HCT116 (cell line): ENCODE measurements around the gene ZNF862. TPM values are rescaled to one million over a fixed set of nuclear protein-coding genes. Genes with fewer than 3 reads are reported as not detected.

ENCODE experiments used
- ATAC-seq: fragments of 200-7000 bp; cut with Tn5 transposase; 2 replicates; pipeline ENCODE4 v1.9.1; 2020; ENCODE audit warnings: mild to moderate bottlenecking, moderate library complexity
- BruUV-seq: library from RNA; stranded (reverse); fragments of 400-500 nt; replicated peaks from 2 replicates; lab custom pipeline; 2021; lab: Mats Ljungman, UMichigan
- CTCF ChIA-PET: fragments of 300-600 bp; sonication (Branson Sonifier 250); formaldehyde crosslinking; loops from one replicate; lab custom pipeline; 2021; ENCODE audit warnings: antibody characterized with exemption; lab: Charles Lee
- POLR2A ChIA-PET: fragments of 300-600, 350-600 bp; sonication (Branson Sonifier 250); formaldehyde crosslinking; loops from one replicate; lab custom pipeline; 2021; ENCODE audit warnings: antibody characterized with exemption; lab: Charles Lee
- RAD21 ChIA-PET, 2 experiments: fragments of 300-600 bp; sonication (Branson Sonifier 250); formaldehyde crosslinking; loops; one replicate each; lab custom pipeline; 2023; ENCODE audit warnings: low total read pairs in 2 of 2; ENCODE audit not compliant: uncharacterized antibody in 2 of 2, unreplicated experiment in 2 of 2, low non-redundant PET in 1 of 2; lab: Charles Lee
- DNase-seq: peaks from one replicate; pipeline ENCODE4 v3.0.0-alpha.2; 2010; ENCODE audit warnings: low read depth, low spot score
- H2AFZ ChIP-seq: fragments of 200-600 bp; shearing (Covaris generic), sonication (generic); 2 replicates; pipeline ENCODE4 v1.6.1; 2017; ENCODE audit warnings: low read depth, mixed run types, mixed read lengths, antibody characterized with exemption, low read length; ENCODE audit not compliant: poor library complexity, severe bottlenecking
- H3K27ac ChIP-seq: 2 replicates; pipeline ENCODE4 v1.5.1; 2012; ENCODE audit warnings: low read depth, low read length
- H3K27me3 ChIP-seq: fragments of 200-600 bp; sonication (generic); 2 replicates; pipeline ENCODE4 v1.6.1; 2016; ENCODE audit warnings: mixed run types, low read length, mixed read lengths; ENCODE audit not compliant: insufficient read depth
- H3K36me3 ChIP-seq, 2 experiments: fragments of 200-500 bp in 1 of 2; fragments of 200-600 bp in 1 of 2; sonication (Bioruptor generic) in 1 of 2; sonication (generic) in 1 of 2; 2 replicates each; pipeline versions ENCODE4 v1.5.1 to v1.6.1; 2014 to 2016; ENCODE audit warnings: low read length in 2 of 2, inconsistent platforms in 1 of 2, mixed read lengths in 1 of 2, mixed run types in 1 of 2; ENCODE audit not compliant: insufficient read depth in 2 of 2, control insufficient read depth in 1 of 2
- H3K4me1 ChIP-seq, 2 experiments: fragments of 200-600 bp in 1 of 2; sonication (generic) in 1 of 2; 2 replicates each; pipeline versions ENCODE4 v1.5.1 to v1.6.1; 2012 to 2017; ENCODE audit warnings: low read length in 2 of 2, inconsistent platforms in 1 of 2, mild to moderate bottlenecking in 1 of 2, mixed read lengths in 1 of 2, mixed run types in 1 of 2, moderate library complexity in 1 of 2; ENCODE audit not compliant: insufficient read depth in 2 of 2, control insufficient read depth in 1 of 2
- H3K4me2 ChIP-seq: fragments of 200-600 bp; sonication (generic); 2 replicates; pipeline ENCODE4 v1.6.1; 2017; ENCODE audit warnings: mixed run types, low read length, mixed read lengths
- H3K4me3 ChIP-seq, 2 experiments: fragments of 200-600 bp in 1 of 2; sonication (generic) in 1 of 2; replicated peaks in 1 of 2; 2 replicates each; pipeline ENCODE4 v1.5.1; 2011 to 2016; ENCODE audit warnings: low read length in 2 of 2, control low read depth in 1 of 2, low read depth in 1 of 2, mild to moderate bottlenecking in 1 of 2, mixed read lengths in 1 of 2, mixed run types in 1 of 2
- H3K79me2 ChIP-seq: fragments of 200-600 bp; sonication (generic); 2 replicates; pipeline ENCODE4 v1.6.1; 2017; ENCODE audit warnings: mild to moderate bottlenecking, mixed run types, low read length, moderate library complexity, mixed read lengths; ENCODE audit not compliant: insufficient read depth
- H3K9ac ChIP-seq: fragments of 200-600 bp; sonication (generic); 2 replicates; pipeline ENCODE4 v1.6.1; 2016; ENCODE audit warnings: low read length, mixed read lengths
- H3K9me2 ChIP-seq: fragments of 200-600 bp; sonication (generic), shearing (Covaris generic); 2 replicates; pipeline ENCODE4 v1.6.1; 2017; ENCODE audit warnings: mixed run types, mild to moderate bottlenecking, moderate library complexity; ENCODE audit not compliant: insufficient read depth
- H3K9me3 ChIP-seq, 2 experiments: fragments of 200-500 bp in 1 of 2; fragments of 200-600 bp in 1 of 2; sonication (Bioruptor generic) in 1 of 2; sonication (generic) in 1 of 2; 2 replicates each; pipeline ENCODE4 v1.6.1; 2014 to 2017; ENCODE audit warnings: low read length in 2 of 2, mixed read lengths in 2 of 2, inconsistent platforms in 1 of 2, low read depth in 1 of 2, mild to moderate bottlenecking in 1 of 2, mixed run types in 1 of 2, moderate library complexity in 1 of 2; ENCODE audit not compliant: control insufficient read depth in 1 of 2, insufficient read depth in 1 of 2
- H4K20me1 ChIP-seq: fragments of 200-600 bp; sonication (generic), shearing (Covaris generic); 2 replicates; pipeline ENCODE4 v1.6.1; 2017; ENCODE audit warnings: mixed run types, mild to moderate bottlenecking, moderate library complexity; ENCODE audit not compliant: insufficient read depth
- ELF1 ChIP-seq: IDR thresholded peaks from 2 replicates; pipeline ENCODE4 v1.6.1; 2012; ENCODE audit warnings: low read depth, borderline replicate concordance
- EZH2phosphoT487 ChIP-seq: fragments of 200-600 bp; IDR thresholded peaks from 2 replicates; pipeline ENCODE4 v1.6.1; 2018; ENCODE audit warnings: antibody characterized with exemption, borderline replicate concordance
- POLR2A ChIP-seq: IDR thresholded peaks from 2 replicates; pipeline ENCODE4 v1.7.0; 2011; ENCODE audit warnings: borderline replicate concordance; ENCODE audit not compliant: insufficient read depth, insufficient read length; ENCODE audit errors: extremely low read depth
- RAD21 ChIP-seq: IDR thresholded peaks from 2 replicates; pipeline ENCODE4 v1.6.1; 2012; ENCODE audit warnings: low read depth, mild to moderate bottlenecking
- SIN3A ChIP-seq: IDR thresholded peaks from 2 replicates; pipeline ENCODE4 v1.6.1; 2012; ENCODE audit warnings: low read depth
- SP1 ChIP-seq: IDR thresholded peaks from 2 replicates; pipeline ENCODE4 v1.6.1; 2012; ENCODE audit warnings: low read depth
- SRF ChIP-seq: IDR thresholded peaks from 2 replicates; pipeline ENCODE4 v1.6.1; 2012; ENCODE audit warnings: low read depth
- TCF7L2 ChIP-seq: IDR thresholded peaks from 2 replicates; pipeline ENCODE4 v1.7.0; 2011; ENCODE audit warnings: borderline replicate concordance, inconsistent platforms; ENCODE audit not compliant: insufficient read depth, insufficient read length; ENCODE audit errors: extremely low read depth
- YY1 ChIP-seq: IDR thresholded peaks from 2 replicates; pipeline ENCODE4 v1.6.1; 2011; ENCODE audit warnings: low read length, low read depth, moderate library complexity, mild to moderate bottlenecking; ENCODE audit not compliant: insufficient replicate concordance; ENCODE audit errors: extremely low read depth
- ZFX ChIP-seq: fragments of 450-650 bp; IDR thresholded peaks from 2 replicates; pipeline ENCODE4 v1.6.1; 2017
- ZNF274 ChIP-seq: fragments of 200-500 bp; sonication (Bioruptor generic); IDR thresholded peaks from 2 replicates; pipeline ENCODE4 v1.6.1; 2014; ENCODE audit warnings: mild to moderate bottlenecking, low read depth, low read length, inconsistent platforms
- intact Hi-C: fragments of 100-400 bp; cut with micrococcal nuclease; formaldehyde crosslinking; loops from 2 replicates; pipeline ENCODE4 v1.10.0; 2022
- total RNA-seq: library from RNA; stranded (reverse); gene quantifications from one replicate; pipeline ENCODE4 v1.2.1, GENCODE V29; 2021; ENCODE audit not compliant: unreplicated experiment
- TF ChIP-seq, protein P1 (sequence below): IDR thresholded peaks from 2 replicates; pipeline ENCODE4 v1.6.1; 2011; ENCODE audit warnings: mild to moderate bottlenecking, low read length, moderate library complexity; ENCODE audit not compliant: insufficient replicate concordance; ENCODE audit errors: extremely low read depth
- TF ChIP-seq, protein P2 (sequence below), 3 experiments: fragments of 200-600 bp in 1 of 3; sonication (generic) in 1 of 3; IDR thresholded peaks in 2 of 3; conservative IDR thresholded peaks in 1 of 3; 2 replicates each; pipeline ENCODE4 v1.5.1; 2012 to 2017; ENCODE audit warnings: low read depth in 2 of 3, low read length in 2 of 3, antibody characterized with exemption in 1 of 3, borderline replicate concordance in 1 of 3, control low read depth in 1 of 3, mild to moderate bottlenecking in 1 of 3, mixed read lengths in 1 of 3, mixed run types in 1 of 3, moderate library complexity in 1 of 3; ENCODE audit not compliant: insufficient read depth in 1 of 3
- TF ChIP-seq, protein P3 (sequence below): IDR thresholded peaks from 2 replicates; pipeline ENCODE4 v1.6.1; 2012
- TF ChIP-seq, protein P4 (sequence below): IDR thresholded peaks from 2 replicates; pipeline ENCODE4 v1.6.1; 2012; ENCODE audit warnings: low read depth

The ZNF862 gene
- total RNA-seq, 1 experiment from 2014 or later: 8.5 TPM

DNA sequence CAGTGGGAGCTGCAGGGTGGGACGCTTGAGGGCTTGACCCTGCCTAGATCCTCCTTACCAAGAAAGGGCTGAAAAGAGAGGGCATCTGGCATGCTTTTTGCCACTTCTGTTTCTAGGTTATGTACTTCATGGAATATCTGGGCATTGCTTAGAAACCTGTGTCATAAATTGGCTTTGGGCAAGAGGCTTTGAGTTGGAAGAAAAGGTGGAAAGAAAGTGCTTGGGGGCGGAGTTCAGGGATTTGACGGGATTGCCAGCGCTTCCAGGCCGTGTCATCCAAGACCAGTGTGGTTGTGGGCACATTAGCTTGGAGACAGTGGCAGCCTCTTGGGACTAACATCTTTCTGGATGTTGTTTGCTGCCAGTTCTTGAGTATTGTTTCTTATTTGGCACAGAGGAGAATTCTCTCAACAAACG is 825 bp downstream of the ZNF862 start (continued):
- no peak for TF ChIP-seq YY1
- TF ChIP-seq ZNF274: no peak
- TF ChIP-seq SP1: no peak
- TF ChIP-seq, all 23 proteins: peak for 0

DNA sequence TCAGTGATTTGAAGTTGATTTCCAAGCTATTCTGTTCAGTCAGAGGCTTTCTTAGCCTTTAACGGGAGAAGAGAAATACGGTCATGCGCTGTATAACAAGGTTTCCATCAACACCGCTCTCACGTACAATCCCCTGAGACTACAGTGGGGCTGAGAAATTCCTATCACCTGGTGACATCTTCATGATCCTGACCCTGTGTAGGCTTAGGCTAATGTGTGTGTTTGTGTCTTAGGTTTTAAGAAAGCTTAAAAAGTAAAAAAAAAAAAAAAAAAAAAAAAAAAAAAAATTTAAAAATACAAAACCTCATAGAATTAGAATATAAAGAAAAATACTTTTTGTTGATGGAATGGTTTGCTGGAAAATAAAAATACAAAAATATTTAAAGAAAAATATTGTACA is 1.8 kb downstream of the ZNF862 start:
- no peak overlapping the region for H3K4me3 ChIP-seq
- no peaks in the 10 kb centered on the region for H3K9me3 ChIP-seq
- TF ChIP-seq, protein P1, sequence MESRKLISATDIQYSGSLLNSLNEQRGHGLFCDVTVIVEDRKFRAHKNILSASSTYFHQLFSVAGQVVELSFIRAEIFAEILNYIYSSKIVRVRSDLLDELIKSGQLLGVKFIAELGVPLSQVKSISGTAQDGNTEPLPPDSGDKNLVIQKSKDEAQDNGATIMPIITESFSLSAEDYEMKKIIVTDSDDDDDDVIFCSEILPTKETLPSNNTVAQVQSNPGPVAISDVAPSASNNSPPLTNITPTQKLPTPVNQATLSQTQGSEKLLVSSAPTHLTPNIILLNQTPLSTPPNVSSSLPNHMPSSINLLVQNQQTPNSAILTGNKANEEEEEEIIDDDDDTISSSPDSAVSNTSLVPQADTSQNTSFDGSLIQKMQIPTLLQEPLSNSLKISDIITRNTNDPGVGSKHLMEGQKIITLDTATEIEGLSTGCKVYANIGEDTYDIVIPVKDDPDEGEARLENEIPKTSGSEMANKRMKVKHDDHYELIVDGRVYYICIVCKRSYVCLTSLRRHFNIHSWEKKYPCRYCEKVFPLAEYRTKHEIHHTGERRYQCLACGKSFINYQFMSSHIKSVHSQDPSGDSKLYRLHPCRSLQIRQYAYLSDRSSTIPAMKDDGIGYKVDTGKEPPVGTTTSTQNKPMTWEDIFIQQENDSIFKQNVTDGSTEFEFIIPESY: no peak
- TF ChIP-seq, protein P2, sequence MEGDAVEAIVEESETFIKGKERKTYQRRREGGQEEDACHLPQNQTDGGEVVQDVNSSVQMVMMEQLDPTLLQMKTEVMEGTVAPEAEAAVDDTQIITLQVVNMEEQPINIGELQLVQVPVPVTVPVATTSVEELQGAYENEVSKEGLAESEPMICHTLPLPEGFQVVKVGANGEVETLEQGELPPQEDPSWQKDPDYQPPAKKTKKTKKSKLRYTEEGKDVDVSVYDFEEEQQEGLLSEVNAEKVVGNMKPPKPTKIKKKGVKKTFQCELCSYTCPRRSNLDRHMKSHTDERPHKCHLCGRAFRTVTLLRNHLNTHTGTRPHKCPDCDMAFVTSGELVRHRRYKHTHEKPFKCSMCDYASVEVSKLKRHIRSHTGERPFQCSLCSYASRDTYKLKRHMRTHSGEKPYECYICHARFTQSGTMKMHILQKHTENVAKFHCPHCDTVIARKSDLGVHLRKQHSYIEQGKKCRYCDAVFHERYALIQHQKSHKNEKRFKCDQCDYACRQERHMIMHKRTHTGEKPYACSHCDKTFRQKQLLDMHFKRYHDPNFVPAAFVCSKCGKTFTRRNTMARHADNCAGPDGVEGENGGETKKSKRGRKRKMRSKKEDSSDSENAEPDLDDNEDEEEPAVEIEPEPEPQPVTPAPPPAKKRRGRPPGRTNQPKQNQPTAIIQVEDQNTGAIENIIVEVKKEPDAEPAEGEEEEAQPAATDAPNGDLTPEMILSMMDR (IDR thresholded peaks at IDR 0.05 in 2 of 3, conservative IDR thresholded peaks at IDR 0.05 in 1 of 3; ENCODE audit: borderline replicate concordance in 1 of 3, insufficient read depth in 1 of 3, low read depth in 2 of 3, low read length in 2 of 3): no peak
- TF ChIP-seq POLR2A (no peak), SRF (no peak), ZFX (no peak), EZH2phosphoT487 (no peak), ZNF274 (no peak), SIN3A (no peak), RAD21 (no peak), TCF7L2 (no peak), ELF1 (no peak)
- TF ChIP-seq, protein P3, sequence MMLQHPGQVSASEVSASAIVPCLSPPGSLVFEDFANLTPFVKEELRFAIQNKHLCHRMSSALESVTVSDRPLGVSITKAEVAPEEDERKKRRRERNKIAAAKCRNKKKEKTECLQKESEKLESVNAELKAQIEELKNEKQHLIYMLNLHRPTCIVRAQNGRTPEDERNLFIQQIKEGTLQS: no peak
- TF ChIP-seq, protein P4, sequence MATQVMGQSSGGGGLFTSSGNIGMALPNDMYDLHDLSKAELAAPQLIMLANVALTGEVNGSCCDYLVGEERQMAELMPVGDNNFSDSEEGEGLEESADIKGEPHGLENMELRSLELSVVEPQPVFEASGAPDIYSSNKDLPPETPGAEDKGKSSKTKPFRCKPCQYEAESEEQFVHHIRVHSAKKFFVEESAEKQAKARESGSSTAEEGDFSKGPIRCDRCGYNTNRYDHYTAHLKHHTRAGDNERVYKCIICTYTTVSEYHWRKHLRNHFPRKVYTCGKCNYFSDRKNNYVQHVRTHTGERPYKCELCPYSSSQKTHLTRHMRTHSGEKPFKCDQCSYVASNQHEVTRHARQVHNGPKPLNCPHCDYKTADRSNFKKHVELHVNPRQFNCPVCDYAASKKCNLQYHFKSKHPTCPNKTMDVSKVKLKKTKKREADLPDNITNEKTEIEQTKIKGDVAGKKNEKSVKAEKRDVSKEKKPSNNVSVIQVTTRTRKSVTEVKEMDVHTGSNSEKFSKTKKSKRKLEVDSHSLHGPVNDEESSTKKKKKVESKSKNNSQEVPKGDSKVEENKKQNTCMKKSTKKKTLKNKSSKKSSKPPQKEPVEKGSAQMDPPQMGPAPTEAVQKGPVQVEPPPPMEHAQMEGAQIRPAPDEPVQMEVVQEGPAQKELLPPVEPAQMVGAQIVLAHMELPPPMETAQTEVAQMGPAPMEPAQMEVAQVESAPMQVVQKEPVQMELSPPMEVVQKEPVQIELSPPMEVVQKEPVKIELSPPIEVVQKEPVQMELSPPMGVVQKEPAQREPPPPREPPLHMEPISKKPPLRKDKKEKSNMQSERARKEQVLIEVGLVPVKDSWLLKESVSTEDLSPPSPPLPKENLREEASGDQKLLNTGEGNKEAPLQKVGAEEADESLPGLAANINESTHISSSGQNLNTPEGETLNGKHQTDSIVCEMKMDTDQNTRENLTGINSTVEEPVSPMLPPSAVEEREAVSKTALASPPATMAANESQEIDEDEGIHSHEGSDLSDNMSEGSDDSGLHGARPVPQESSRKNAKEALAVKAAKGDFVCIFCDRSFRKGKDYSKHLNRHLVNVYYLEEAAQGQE: no peak
- peak overlapping the region; percentile 92 for H3K4me2 ChIP-seq
- no peaks in the 10 kb centered on the region for H3K27me3 ChIP-seq
- RAD21 ChIA-PET: no interaction called here
- H3K36me3 ChIP-seq: no peaks in the 10 kb centered on the region
- CTCF ChIA-PET: interaction anchor here (0.6 to 1.0 kb wide), 2 partner anchors 177 to 635 kb away, joined by 3 read pairs; no protein-coding TSS in a partner anchor
- no peak overlapping the region for H3K27ac ChIP-seq
- no TSS peak for BruUV-seq
- DNase-seq (no peak), ATAC-seq (no peak)
- peaks cover 10 to 17% of the 10 kb centered on the region in 2 experiments; a peak in 3 of 4 replicates for H3K4me1 ChIP-seq
- H3K9ac ChIP-seq: no peak overlapping the region
- intact Hi-C loops: loop anchor here (2.0 kb wide), 1 partner anchor 33 kb away; the partner anchor contains the start of gene ATP6V0E2
- H3K79me2 ChIP-seq: peaks cover 9% of the 10 kb centered on the region; the same call in 1 of the 2 replicates
- no peaks in the 10 kb centered on the region for H3K9me2 ChIP-seq
- no peaks in the 10 kb centered on the region for H4K20me1 ChIP-seq
- POLR2A ChIA-PET: interaction anchor here (1.6 kb wide), 1 partner anchor 15 kb away, joined by 3 read pairs; no protein-coding TSS in a partner anchor
- no peak overlapping the region for H2AFZ ChIP-seq
